ENCODE data around the gene GABRA4.

GRCh38 chr4:47017494-47017893, 24.1 kb upstream of the GABRA4 start:
- TF ChIP-seq CTCF (IDR thresholded peaks at IDR 0.05) (no peak), POLR2A (IDR thresholded peaks at IDR 0.05) (no peak)

All from uterus (tissue), 2 donors.